Osteocyte (in vitro differentiated cells): Measurements from ENCODE around the gene NKAIN2. TPM values are rescaled to one million over a fixed set of nuclear protein-coding genes. Genes with fewer than 3 reads are reported as not detected.

ENCODE experiments used
- DNase-seq: peaks from one replicate; pipeline ENCODE4 v3.0.0; 2021; ENCODE audit warnings: mixed read lengths; ENCODE audit not compliant: unreplicated experiment; ENCODE audit errors: extremely low spot score
- H3K27ac Mint-ChIP-seq: one replicate; pipeline ENCODE4 v1.8.0; 2021; ENCODE audit warnings: mild to moderate bottlenecking, mixed read lengths; ENCODE audit not compliant: unreplicated experiment
- H3K27me3 Mint-ChIP-seq: one replicate; pipeline ENCODE4 v1.8.0; 2021; ENCODE audit warnings: mixed read lengths; ENCODE audit not compliant: unreplicated experiment
- H3K36me3 Mint-ChIP-seq: one replicate; pipeline ENCODE4 v1.8.0; 2021; ENCODE audit warnings: mixed read lengths; ENCODE audit not compliant: unreplicated experiment
- H3K4me1 Mint-ChIP-seq: one replicate; pipeline ENCODE4 v1.8.0; 2021; ENCODE audit warnings: mixed read lengths; ENCODE audit not compliant: unreplicated experiment
- H3K4me3 Mint-ChIP-seq: one replicate; pipeline ENCODE4 v1.8.0; 2021; ENCODE audit warnings: mild to moderate bottlenecking, moderate library complexity, mixed read lengths; ENCODE audit not compliant: unreplicated experiment
- H3K9me3 Mint-ChIP-seq: one replicate; pipeline ENCODE4 v1.8.0; 2021; ENCODE audit warnings: mixed read lengths; ENCODE audit not compliant: unreplicated experiment
- total RNA-seq: library from RNA; stranded (reverse); gene quantifications from 2 replicates; pipeline ENCODE4 v1.2.1, GENCODE V29; 2021
- TF ChIP-seq, protein P1 (sequence below): fragments of 200-600 bp; sonication (generic); IDR thresholded peaks from 2 replicates; pipeline ENCODE4 v1.5.0; 2021; ENCODE audit warnings: antibody characterized with exemption, mild to moderate bottlenecking, moderate library complexity

Gene NKAIN2
- total RNA-seq, 1 donor from 2014 or later, result 17.8 TPM

DNA sequence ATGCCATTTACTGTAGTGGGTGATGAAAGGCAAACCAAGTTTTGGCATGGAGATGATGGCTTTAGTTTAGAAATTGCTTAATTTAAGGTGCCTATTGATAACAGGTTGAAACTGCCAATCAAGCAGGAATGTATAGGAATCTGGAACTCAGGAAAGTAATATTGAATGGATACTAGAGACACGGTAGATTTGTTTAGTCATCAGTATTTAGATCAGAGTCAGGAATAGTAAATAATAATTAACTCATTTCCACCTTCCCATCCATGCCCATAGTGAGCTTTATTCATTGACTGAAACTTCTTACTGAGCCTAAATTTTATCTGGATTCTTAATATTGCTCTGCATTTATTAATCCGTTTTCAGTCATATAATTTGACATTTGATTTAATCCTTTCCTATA is 500.3 kb downstream of the NKAIN2 start:
- no peaks in the 10 kb centered on the region for H3K36me3 Mint-ChIP-seq
- H3K9me3 Mint-ChIP-seq, result no peaks in the 10 kb centered on the region
- DNase-seq, result no peak
- no peak overlapping the region for H3K4me3 Mint-ChIP-seq
- H3K4me1 Mint-ChIP-seq, result peaks cover 34% of the 10 kb centered on the region
- TF ChIP-seq, protein P1, sequence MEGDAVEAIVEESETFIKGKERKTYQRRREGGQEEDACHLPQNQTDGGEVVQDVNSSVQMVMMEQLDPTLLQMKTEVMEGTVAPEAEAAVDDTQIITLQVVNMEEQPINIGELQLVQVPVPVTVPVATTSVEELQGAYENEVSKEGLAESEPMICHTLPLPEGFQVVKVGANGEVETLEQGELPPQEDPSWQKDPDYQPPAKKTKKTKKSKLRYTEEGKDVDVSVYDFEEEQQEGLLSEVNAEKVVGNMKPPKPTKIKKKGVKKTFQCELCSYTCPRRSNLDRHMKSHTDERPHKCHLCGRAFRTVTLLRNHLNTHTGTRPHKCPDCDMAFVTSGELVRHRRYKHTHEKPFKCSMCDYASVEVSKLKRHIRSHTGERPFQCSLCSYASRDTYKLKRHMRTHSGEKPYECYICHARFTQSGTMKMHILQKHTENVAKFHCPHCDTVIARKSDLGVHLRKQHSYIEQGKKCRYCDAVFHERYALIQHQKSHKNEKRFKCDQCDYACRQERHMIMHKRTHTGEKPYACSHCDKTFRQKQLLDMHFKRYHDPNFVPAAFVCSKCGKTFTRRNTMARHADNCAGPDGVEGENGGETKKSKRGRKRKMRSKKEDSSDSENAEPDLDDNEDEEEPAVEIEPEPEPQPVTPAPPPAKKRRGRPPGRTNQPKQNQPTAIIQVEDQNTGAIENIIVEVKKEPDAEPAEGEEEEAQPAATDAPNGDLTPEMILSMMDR, result no peak
- no peaks in the 10 kb centered on the region for H3K27me3 Mint-ChIP-seq
- H3K27ac Mint-ChIP-seq, result no peak overlapping the region

DNA sequence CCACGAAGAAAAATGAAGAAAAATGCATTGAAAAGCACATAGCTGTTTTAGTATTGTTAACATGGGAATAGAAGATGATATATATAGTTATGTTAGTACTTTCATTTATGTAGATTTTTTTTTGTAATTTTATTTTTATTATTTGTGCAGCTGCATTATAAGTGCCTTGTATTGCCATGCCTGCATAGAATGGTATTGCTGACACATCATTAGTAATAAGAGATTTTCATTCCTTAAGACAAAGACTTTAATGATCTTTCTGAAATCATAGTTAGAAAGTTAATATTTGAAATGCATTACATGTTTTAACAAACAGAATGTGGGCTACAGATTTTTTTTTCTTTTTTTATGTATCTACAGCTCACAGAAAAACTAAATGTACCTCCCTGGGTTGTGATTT is 506.5 kb downstream of the NKAIN2 start:
- no peak overlapping the region for H3K27ac Mint-ChIP-seq
- TF ChIP-seq, protein P1, result no peak
- no peaks in the 10 kb centered on the region for H3K36me3 Mint-ChIP-seq

DNA sequence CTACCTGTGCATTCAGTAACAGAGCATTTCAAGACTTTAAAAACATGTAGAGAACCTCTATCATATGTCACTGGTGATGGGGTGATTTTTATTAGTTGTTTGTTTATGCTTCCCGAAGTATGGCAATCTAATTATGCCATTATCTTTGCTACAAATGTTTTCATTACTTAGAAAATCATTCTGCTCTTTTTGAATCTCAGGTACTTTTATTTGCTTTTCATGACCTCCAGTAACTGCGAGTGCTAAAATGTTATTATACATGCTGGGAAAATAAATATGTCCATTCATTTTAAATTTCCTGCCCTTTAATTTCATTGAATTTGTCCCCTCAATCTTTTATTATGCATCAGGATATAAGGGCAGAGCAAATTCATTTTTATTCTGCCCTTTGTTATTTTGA is 515.7 kb downstream of the NKAIN2 start:
- DNase-seq, result no peak
- Mint-ChIP-seq H3K9me3 (peaks cover 5% of the 10 kb centered on the region), H3K36me3 (no peaks in the 10 kb centered on the region), H3K27ac (no peak overlapping the region), H3K27me3 (no peaks in the 10 kb centered on the region), H3K4me3 (no peak overlapping the region), H3K4me1 (peaks cover 3% of the 10 kb centered on the region)
- TF ChIP-seq, protein P1, result no peak

More for the DNA sequence above, 506.5 kb downstream of the NKAIN2 start:
- no peak overlapping the region for H3K4me3 Mint-ChIP-seq
- H3K27me3 Mint-ChIP-seq, result no peaks in the 10 kb centered on the region
- H3K4me1 Mint-ChIP-seq, result peaks cover 34% of the 10 kb centered on the region
- no peaks in the 10 kb centered on the region for H3K9me3 Mint-ChIP-seq
- DNase-seq, result no peak

DNA sequence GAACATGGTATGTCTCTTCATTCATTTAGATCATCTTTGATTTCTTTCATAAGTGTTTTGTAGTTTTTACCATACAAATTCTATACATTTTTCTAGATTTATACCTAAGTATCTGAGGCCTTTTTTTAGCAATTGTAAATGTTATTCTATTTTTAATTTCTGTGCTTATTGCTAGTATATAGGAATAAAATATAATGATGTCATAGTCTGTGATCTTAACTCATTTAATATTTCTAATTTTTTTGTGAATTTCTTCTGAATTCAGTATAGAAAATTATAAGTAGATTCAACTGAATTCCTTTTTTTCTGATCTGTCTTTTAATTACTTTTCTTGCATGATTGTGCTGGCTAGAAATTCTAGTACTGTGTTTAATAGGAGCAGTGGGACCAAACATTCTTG is 520.6 kb downstream of the NKAIN2 start:
- no peak overlapping the region for H3K27ac Mint-ChIP-seq
- TF ChIP-seq, protein P1, result no peak
- H3K27me3 Mint-ChIP-seq, result no peaks in the 10 kb centered on the region
- H3K4me3 Mint-ChIP-seq, result no peak overlapping the region
- H3K9me3 Mint-ChIP-seq, result peaks cover 8% of the 10 kb centered on the region
- no peaks in the 10 kb centered on the region for H3K36me3 Mint-ChIP-seq
- no peak for DNase-seq
- peaks cover 23% of the 10 kb centered on the region for H3K4me1 Mint-ChIP-seq

DNA sequence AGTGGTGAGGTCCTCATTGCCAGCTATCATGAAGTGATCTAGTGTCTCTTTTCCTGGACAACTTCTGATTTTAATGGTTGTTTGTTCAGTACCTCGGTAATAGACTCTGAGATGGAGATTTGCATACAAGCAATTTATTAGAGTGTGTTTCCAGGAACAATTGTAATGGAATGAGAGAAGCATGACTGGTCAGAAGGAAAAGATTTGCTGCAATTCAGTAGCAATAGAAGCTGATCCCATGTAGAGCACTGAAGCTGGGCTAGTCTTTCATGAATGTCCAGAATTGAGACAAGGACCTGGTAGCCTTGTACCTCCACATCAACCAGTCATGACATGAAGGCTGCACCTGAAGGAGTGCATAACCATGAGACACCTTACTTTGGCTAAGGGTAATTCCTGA is 526.5 kb downstream of the NKAIN2 start:
- H3K9me3 Mint-ChIP-seq, result peaks cover 5% of the 10 kb centered on the region

More for the DNA sequence above, 526.5 kb downstream of the NKAIN2 start:
- Mint-ChIP-seq H3K27me3 (no peaks in the 10 kb centered on the region), H3K36me3 (peaks cover 1% of the 10 kb centered on the region), H3K4me3 (no peak overlapping the region), H3K4me1 (peaks cover 24% of the 10 kb centered on the region), H3K27ac (no peak overlapping the region)
- DNase-seq, result no peak
- TF ChIP-seq, protein P1, result no peak
